Activated naive CD8-positive, alpha-beta T cell treated with anti-CD3 and anti-CD28 coated beads, Interleukin-2, amount 50 U/mL, for 24 hours (primary cell): ENCODE results near the gene SYNJ2.

Experiments used
- ATAC-seq: fragments of 150-1000 bp; cut with Tn5 transposase; one replicate; pipeline ENCODE4 v1.10.0; 2021
- DNase-seq: peaks from one replicate; pipeline ENCODE4 v3.0.0; 2021
- H3K27ac Mint-ChIP-seq: one replicate; pipeline ENCODE4 v1.8.0; 2021; ENCODE audit warnings: mild to moderate bottlenecking, mixed read lengths
- H3K27me3 Mint-ChIP-seq: one replicate; pipeline ENCODE4 v1.8.0; 2021; ENCODE audit warnings: mixed read lengths
- H3K36me3 Mint-ChIP-seq: one replicate; pipeline ENCODE4 v1.8.0; 2021; ENCODE audit warnings: low read depth, mixed read lengths
- H3K4me1 Mint-ChIP-seq: one replicate; pipeline ENCODE4 v1.8.0; 2021; ENCODE audit warnings: mixed read lengths
- H3K4me3 Mint-ChIP-seq: one replicate; pipeline ENCODE4 v1.8.0; 2021; ENCODE audit warnings: mild to moderate bottlenecking, moderate library complexity, mixed read lengths
- H3K9me3 Mint-ChIP-seq: one replicate; pipeline ENCODE4 v1.8.0; 2021; ENCODE audit warnings: mixed read lengths

Gene SYNJ2

GRCh38 chr6:158060455-158061360 lies 79.0 kb downstream of the SYNJ2 start:
- peaks cover 8% of the 10 kb centered on the region for H3K36me3 Mint-ChIP-seq
- H3K9me3 Mint-ChIP-seq: no peaks in the 10 kb centered on the region
- H3K27me3 Mint-ChIP-seq: peaks cover 2% of the 10 kb centered on the region
- no peak overlapping the region for H3K4me3 Mint-ChIP-seq
- no peak for ATAC-seq
- peaks cover 29% of the 10 kb centered on the region for H3K4me1 Mint-ChIP-seq
- no peak for DNase-seq
- no peak overlapping the region for H3K27ac Mint-ChIP-seq

- Mint-ChIP-seq H3K36me3 (peaks cover 8% of the 10 kb centered on the region), H3K4me1 (peaks cover 24% of the 10 kb centered on the region), H3K27ac (no peak overlapping the region), H3K4me3 (no peak overlapping the region), H3K9me3 (no peaks in the 10 kb centered on the region), H3K27me3 (peaks cover 2% of the 10 kb centered on the region)
- ATAC-seq (no peak), DNase-seq (no peak)
Observed at GRCh38 chr6:158061361-158061708, 79.7 kb downstream of the SYNJ2 start.

GRCh38 chr6:158061709-158062461 lies 80.2 kb downstream of the SYNJ2 start:
- peaks cover 19% of the 10 kb centered on the region for H3K4me1 Mint-ChIP-seq
- no peak overlapping the region for H3K4me3 Mint-ChIP-seq
- no peak for ATAC-seq
- H3K27me3 Mint-ChIP-seq: peaks cover 2% of the 10 kb centered on the region
- H3K27ac Mint-ChIP-seq: no peak overlapping the region
- H3K9me3 Mint-ChIP-seq: no peaks in the 10 kb centered on the region
- no peak for DNase-seq
- peaks cover 10% of the 10 kb centered on the region for H3K36me3 Mint-ChIP-seq

GRCh38 chr6:158063736-158064135 lies 82.1 kb downstream of the SYNJ2 start:
- DNase-seq: no peak
- no peak for ATAC-seq
- Mint-ChIP-seq H3K27ac (no peak overlapping the region), H3K9me3 (no peaks in the 10 kb centered on the region), H3K36me3 (peaks cover 10% of the 10 kb centered on the region), H3K4me3 (no peak overlapping the region), H3K27me3 (no peaks in the 10 kb centered on the region), H3K4me1 (peaks cover 4% of the 10 kb centered on the region)

- Mint-ChIP-seq H3K36me3 (peaks cover 16% of the 10 kb centered on the region), H3K27me3 (no peaks in the 10 kb centered on the region), H3K4me1 (peaks cover 14% of the 10 kb centered on the region), H3K27ac (no peak overlapping the region), H3K9me3 (no peaks in the 10 kb centered on the region), H3K4me3 (no peak overlapping the region)
- no peak for DNase-seq
- ATAC-seq: no peak
Observed at GRCh38 chr6:158064725-158065251, 83.1 kb downstream of the SYNJ2 start.

- H3K9me3 Mint-ChIP-seq: no peaks in the 10 kb centered on the region
- DNase-seq (no peak), ATAC-seq (no peak)
- H3K27me3 Mint-ChIP-seq: no peaks in the 10 kb centered on the region
- H3K36me3 Mint-ChIP-seq: peaks cover 19% of the 10 kb centered on the region
- peaks cover 20% of the 10 kb centered on the region for H3K4me1 Mint-ChIP-seq
- H3K27ac Mint-ChIP-seq: no peak overlapping the region
- H3K4me3 Mint-ChIP-seq: no peak overlapping the region
Observed at GRCh38 chr6:158066136-158066781, 84.6 kb downstream of the SYNJ2 start.

- peaks cover 26% of the 10 kb centered on the region for H3K4me1 Mint-ChIP-seq
- no peak overlapping the region for H3K27ac Mint-ChIP-seq
- DNase-seq (no peak), ATAC-seq (no peak)
- no peaks in the 10 kb centered on the region for H3K9me3 Mint-ChIP-seq
- no peaks in the 10 kb centered on the region for H3K27me3 Mint-ChIP-seq
- peaks cover 20% of the 10 kb centered on the region for H3K36me3 Mint-ChIP-seq
- H3K4me3 Mint-ChIP-seq: no peak overlapping the region
Observed at GRCh38 chr6:158067436-158068015, 85.9 kb downstream of the SYNJ2 start.

- H3K4me3 Mint-ChIP-seq: no peak overlapping the region
- peaks cover 26% of the 10 kb centered on the region for H3K4me1 Mint-ChIP-seq
- H3K27ac Mint-ChIP-seq: no peak overlapping the region
- no peaks in the 10 kb centered on the region for H3K9me3 Mint-ChIP-seq
- H3K36me3 Mint-ChIP-seq: peaks cover 21% of the 10 kb centered on the region
- no peaks in the 10 kb centered on the region for H3K27me3 Mint-ChIP-seq
- ATAC-seq (peak; percentile 8), DNase-seq (no peak)
Observed at GRCh38 chr6:158068156-158068892, 86.7 kb downstream of the SYNJ2 start.

GRCh38 chr6:158068893-158069799 lies 87.5 kb downstream of the SYNJ2 start:
- DNase-seq (no peak), ATAC-seq (peak; percentile 8)
- Mint-ChIP-seq H3K4me1 (peaks cover 26% of the 10 kb centered on the region), H3K27me3 (no peaks in the 10 kb centered on the region), H3K27ac (peak overlapping the region; percentile 22), H3K4me3 (no peak overlapping the region), H3K36me3 (peaks cover 23% of the 10 kb centered on the region), H3K9me3 (no peaks in the 10 kb centered on the region)

- Mint-ChIP-seq H3K9me3 (no peaks in the 10 kb centered on the region), H3K27ac (peak overlapping the region; percentile 22), H3K4me1 (peaks cover 26% of the 10 kb centered on the region), H3K27me3 (no peaks in the 10 kb centered on the region), H3K4me3 (no peak overlapping the region), H3K36me3 (peaks cover 27% of the 10 kb centered on the region)
- ATAC-seq (no peak), DNase-seq (no peak)
Observed at GRCh38 chr6:158069800-158070195, 88.1 kb downstream of the SYNJ2 start.

- no peak for DNase-seq
- Mint-ChIP-seq H3K27ac (peak overlapping the region; percentile 22), H3K36me3 (peaks cover 29% of the 10 kb centered on the region), H3K4me3 (no peak overlapping the region), H3K4me1 (peaks cover 26% of the 10 kb centered on the region), H3K27me3 (no peaks in the 10 kb centered on the region), H3K9me3 (no peaks in the 10 kb centered on the region)
- no peak for ATAC-seq
Observed at GRCh38 chr6:158070513-158070912, 88.8 kb downstream of the SYNJ2 start.

- Mint-ChIP-seq H3K27ac (no peak overlapping the region), H3K27me3 (no peaks in the 10 kb centered on the region), H3K36me3 (peaks cover 34% of the 10 kb centered on the region), H3K9me3 (no peaks in the 10 kb centered on the region), H3K4me3 (no peak overlapping the region), H3K4me1 (peaks cover 26% of the 10 kb centered on the region)
- DNase-seq (no peak), ATAC-seq (no peak)
Observed at GRCh38 chr6:158071121-158072082, 89.7 kb downstream of the SYNJ2 start.
